GM18498 (cell line): Measurements from ENCODE around the gene TMEM123.

Experiments used
- ATAC-seq: cut with Tn5 transposase; IDR thresholded peaks from one replicate; pipeline ENCODE4 v1.9.1; 2021; ENCODE audit warnings: mild to moderate bottlenecking, moderate library complexity; ENCODE audit not compliant: unreplicated experiment

The TMEM123 gene

GRCh38 chr11:102428696-102429095, 23.9 kb downstream of the TMEM123 start:
- ATAC-seq = no peak

- no peak for ATAC-seq
Measured at GRCh38 chr11:102427068-102427467, 25.5 kb downstream of the TMEM123 start.

- no peak for ATAC-seq
Measured at GRCh38 chr11:102426570-102426969, 26.0 kb downstream of the TMEM123 start.

GRCh38 chr11:102426000-102426399, 26.6 kb downstream of the TMEM123 start:
- no peak for ATAC-seq

- ATAC-seq = no peak
Measured at GRCh38 chr11:102423936-102424335, 28.6 kb downstream of the TMEM123 start.

GRCh38 chr11:102422817-102423712, 29.5 kb downstream of the TMEM123 start:
- ATAC-seq = no peak

- ATAC-seq = no peak
Measured at GRCh38 chr11:102421261-102421660, 31.3 kb downstream of the TMEM123 start.

- peak; percentile 76 for ATAC-seq
Measured at GRCh38 chr11:102420547-102420946, 32.0 kb downstream of the TMEM123 start.

- ATAC-seq = no peak
Measured at GRCh38 chr11:102419181-102419580, 33.4 kb downstream of the TMEM123 start.

- peak; percentile 43 for ATAC-seq
Measured at GRCh38 chr11:102416976-102417375, 35.6 kb downstream of the TMEM123 start.

- ATAC-seq = no peak
Measured at GRCh38 chr11:102415304-102415916, 37.2 kb downstream of the TMEM123 start.

GRCh38 chr11:102414559-102414958, 38.0 kb downstream of the TMEM123 start:
- no peak for ATAC-seq

- ATAC-seq = no peak
Measured at GRCh38 chr11:102413497-102413896, 39.1 kb downstream of the TMEM123 start.

- ATAC-seq = no peak
Measured at GRCh38 chr11:102411142-102411541, 41.4 kb downstream of the TMEM123 start.

GRCh38 chr11:102410382-102410784, 42.2 kb downstream of the TMEM123 start:
- ATAC-seq = no peak

- no peak for ATAC-seq
Measured at GRCh38 chr11:102408339-102408738, 44.2 kb downstream of the TMEM123 start.

GRCh38 chr11:102407901-102408300, 44.7 kb downstream of the TMEM123 start:
- ATAC-seq = no peak

GRCh38 chr11:102406099-102406498, 46.5 kb downstream of the TMEM123 start:
- no peak for ATAC-seq

- no peak for ATAC-seq
Measured at GRCh38 chr11:102405501-102405900, 47.1 kb downstream of the TMEM123 start.

GRCh38 chr11:102402548-102402947, 50.0 kb downstream of the TMEM123 start:
- no peak for ATAC-seq

- ATAC-seq = no peak
Measured at GRCh38 chr11:102401905-102402304, 50.7 kb downstream of the TMEM123 start.

GRCh38 chr11:102400603-102401002, 52.0 kb downstream of the TMEM123 start:
- no peak for ATAC-seq
